RKO (cell line): ENCODE measurements around the gene KCNC2.

Experiments used
- DNase-seq: peaks from one replicate; pipeline ENCODE4 v3.0.0-alpha.2; 2016; ENCODE audit warnings: low spot score

Gene KCNC2

DNA sequence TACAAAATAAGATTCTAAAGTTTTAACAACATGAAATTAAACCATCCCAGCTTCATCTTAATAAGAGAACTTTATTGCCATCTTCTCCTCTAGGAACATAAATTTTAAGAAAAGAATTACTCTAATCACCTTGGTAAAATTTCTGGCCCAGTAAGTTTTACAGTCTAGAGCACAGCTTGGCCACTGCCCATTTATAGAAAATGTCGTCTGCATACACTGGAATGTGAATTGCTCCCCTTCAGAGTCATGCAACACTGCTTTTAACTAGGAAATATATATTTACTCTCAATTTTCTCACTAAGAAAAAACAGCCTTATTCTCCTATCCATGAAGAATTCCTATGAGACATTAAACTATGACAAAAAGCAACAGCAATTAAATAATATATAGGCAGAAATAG lies 48.2 kb downstream of the KCNC2 start:
- no peak for DNase-seq

DNA sequence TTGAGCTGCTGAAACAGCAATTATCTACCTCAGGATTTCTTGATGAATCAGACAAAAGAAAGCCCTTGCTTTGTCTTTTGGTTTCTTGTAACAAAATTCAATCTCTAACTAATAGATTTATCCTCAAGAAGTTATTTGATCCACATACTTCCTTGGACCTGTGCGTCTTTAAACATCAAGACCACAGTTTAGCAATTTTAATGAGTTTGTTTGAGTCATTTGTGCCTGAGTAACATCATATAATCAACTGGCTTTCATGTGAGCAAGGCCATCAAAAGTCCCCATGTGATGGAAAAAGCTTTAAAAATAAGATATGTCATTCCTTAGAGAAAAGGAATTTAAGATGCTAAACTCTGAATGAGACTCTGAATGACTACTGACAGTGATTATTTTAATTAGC lies 52.3 kb downstream of the KCNC2 start:
- DNase-seq: no peak

DNA sequence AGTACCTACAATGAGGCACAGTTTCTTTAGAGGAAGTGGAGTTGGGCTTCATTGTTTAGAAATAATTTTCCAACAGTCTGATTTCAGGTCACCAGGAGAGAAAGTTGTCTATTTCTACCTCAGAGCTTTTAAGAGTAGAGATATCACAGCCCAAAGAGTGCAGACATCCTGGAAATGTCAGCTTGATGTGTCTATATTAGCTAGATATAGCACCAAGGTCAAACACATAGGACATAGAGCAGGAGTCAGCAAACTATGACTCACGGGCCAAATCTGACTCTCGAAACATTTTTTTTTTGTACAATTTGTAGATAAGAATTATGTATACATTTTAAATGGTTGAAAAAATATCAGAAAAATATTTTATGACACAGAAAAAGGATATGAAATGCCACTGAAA lies 53.7 kb downstream of the KCNC2 start:
- DNase-seq: peak; percentile 8

DNA sequence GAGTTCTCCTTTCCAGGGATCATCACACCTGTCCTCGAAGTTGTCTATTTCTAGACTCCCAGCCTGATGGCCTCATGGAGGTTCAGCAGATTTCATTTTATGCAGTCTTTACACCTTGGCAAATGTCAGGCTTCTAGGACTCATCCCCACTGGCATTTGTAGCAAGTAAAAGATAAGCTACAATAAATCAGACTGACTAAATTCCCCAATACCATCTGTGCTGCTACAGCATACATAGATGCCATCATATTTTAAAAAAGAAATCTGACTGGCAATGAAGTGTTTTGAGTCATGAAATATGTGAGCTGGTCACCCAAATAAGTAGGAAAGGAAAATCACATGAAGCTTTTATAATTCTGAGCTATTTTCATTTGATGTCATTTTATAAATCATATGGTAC lies 55.3 kb downstream of the KCNC2 start:
- no peak for DNase-seq

DNA sequence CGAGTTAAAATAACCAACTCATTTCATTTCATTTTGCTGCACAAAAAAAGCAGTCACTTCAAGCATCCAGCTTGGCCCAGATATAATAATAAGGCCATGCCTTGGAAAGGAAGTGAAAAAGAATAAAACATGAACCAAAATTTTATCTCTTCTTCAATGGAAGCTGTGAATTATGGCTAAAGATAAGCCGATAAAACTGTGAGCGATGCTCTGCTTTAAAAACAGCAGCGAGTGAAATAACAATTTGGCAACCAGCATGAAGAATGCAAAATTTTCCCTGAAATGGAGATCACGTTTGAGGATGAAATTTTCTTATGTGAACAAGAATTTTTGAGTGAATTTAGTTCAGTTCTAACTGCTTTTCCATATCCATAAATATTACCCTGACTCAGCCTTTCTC lies 70.4 kb downstream of the KCNC2 start:
- no peak for DNase-seq

DNA sequence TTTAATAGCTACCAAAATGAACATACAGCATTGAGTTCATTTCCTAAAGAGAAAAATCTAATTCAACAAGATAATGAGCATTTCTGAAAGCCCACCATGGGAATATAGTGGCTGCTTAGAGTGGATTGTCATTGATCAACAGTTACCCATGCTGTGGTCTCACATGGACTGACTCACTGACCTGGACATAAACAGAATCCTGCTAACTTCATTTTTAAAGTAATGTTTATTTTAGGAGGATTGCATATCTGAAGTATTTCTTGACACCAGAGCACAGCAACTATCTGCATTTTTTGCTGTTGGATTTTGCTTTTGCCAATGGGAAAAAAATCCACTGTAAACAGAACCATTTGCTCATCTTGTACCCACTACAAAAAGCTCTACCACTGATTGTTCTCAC lies 71.7 kb downstream of the KCNC2 start:
- DNase-seq: no peak

DNA sequence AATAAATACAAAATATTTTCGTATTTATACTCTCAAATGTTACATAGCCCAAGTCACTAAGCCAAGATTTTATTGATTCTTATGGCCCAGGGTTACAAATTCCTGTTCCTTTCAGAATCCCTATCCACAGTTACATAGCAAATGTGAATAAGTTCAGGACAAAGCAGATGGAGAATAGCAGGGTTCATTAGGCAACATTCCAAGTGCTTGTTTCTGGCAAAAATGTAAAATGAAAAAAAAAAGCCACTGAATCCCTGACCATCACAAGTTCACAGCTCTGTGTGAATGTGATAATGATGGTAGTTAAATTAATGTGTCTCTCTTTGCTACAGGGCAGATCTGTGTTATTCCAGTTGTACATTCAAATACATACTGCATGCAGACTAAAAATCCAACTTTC lies 74.6 kb downstream of the KCNC2 start:
- DNase-seq: no peak

DNA sequence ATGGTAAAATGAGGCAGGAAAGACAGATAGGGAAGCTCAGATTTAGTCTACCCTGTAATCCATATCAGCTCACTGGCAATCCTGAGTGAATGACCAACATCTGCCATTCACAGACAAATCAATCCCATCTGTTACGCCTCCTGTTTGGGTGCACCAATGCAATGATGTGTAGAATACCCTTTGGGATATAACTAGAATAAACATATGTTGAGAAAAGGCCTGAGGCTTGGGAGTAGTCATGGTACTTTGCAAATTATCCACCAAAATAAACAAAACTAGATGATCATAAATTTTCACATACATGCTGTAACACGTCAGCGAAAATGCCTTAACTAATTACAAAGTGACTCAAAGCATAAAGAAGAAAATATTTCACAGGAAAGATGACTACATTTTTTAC lies 78.8 kb downstream of the KCNC2 start:
- no peak for DNase-seq

DNA sequence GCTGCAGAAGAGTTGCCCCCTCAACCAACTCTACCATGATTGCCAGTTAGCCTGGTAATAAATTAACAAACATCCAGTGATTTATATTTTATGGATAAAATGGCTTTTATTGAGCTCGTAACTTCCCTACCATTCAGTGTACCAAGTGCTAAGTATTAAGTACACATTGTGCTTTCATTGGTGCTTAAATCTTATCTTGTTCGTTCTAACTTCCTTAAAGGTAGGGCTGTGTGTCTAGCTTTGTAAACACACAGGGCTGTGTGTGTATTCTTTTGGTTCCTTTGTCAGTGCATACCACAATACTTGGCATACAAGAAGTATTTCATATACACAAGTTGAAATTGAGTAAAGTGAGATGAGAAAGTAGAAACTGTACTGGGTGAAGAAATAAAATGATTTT lies 80.4 kb downstream of the KCNC2 start:
- DNase-seq: no peak

DNA sequence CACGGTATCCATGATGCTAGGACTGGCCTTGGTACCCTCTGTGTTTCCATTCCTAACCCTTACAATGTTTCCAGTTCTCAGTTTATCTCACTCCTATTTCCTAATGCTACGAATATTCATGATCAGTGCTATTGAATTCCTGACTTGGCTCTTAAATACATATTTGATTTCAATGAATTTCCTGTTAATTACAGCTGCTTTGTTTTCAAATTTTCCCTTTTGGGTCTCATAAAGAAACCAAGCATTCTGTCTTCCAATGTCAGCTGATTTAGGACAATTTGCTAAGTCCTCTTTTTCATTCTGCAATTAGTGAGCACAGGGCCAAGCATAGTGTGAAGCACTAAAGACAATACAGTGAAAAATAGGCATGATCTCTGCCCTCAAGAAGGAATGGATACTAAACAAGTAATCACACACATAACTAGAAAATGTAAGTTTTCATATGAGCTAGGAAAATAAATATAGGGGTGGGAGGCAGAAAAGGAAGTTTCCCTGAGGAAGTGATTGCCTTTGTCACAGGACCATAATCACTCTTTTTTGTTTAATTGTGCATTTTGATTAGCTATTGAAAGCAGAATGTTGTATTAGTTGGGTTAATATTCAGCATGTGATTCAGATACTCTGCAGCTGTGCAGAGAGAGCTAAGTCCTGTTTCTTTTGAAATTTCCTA lies 88.5 kb downstream of the KCNC2 start:
- DNase-seq: no peak

DNA sequence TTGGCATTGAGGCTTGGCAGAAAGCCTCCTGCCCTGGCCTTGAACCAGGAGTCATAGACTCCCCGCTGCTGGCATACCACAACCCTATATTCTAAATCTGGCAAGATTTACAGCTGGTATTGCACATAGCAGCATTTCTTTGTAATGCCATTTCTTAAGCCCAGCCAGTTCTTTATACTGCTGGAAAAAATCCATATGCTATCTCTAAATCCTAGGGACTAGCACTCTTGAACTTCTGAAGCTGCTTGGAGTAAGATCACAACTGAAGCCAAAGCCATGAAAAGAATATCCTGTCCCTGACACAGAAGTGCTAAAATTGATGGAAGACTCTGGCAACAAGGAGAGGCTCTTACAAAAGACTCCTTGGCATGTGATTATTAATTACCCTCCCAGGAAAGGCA lies 89.3 kb downstream of the KCNC2 start:
- no peak for DNase-seq

DNA sequence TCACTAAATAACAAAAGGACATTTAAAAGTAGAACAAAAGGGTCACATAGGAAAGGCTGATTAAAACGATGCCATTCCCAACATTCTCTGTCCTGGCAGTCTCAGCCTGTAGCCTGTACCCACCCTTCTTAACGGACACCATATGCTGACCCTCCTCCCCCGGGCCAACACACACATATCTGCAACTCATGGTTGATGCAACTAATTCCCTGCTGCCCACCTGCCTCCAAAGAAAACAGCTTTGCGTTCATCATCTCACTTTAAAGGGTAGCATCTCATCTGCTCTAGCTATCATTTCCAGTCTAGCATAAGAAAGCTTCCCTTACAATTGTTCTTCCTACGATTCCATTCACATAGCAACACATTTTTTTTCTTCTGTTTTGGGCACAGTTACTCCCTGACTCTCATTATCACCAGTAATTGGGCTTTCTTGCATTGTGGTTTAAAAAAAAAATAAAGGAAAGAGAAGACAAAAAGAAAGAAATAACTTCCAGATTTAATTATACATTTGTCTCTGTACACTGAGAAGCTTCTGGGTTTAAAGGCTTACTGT lies 92.9 kb downstream of the KCNC2 start:
- no peak for DNase-seq

DNA sequence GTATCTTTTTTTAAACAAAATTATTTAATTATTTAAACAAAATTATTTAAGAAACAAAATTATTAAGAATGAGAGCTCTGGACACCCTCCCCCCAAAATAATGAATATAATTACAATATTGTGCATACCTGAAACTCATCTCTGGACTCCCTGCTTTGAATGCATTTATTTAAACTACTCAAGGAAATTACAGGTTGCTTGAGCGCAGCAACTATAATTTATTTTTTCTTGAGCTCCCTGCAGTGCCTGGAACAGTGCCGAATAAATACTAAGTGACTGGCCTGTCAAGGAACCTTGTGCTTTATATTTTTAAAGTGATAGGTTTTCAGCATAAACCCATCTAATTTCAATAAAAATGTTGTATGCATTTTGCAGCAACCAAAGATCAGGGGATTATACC lies 93.9 kb downstream of the KCNC2 start:
- no peak for DNase-seq

DNA sequence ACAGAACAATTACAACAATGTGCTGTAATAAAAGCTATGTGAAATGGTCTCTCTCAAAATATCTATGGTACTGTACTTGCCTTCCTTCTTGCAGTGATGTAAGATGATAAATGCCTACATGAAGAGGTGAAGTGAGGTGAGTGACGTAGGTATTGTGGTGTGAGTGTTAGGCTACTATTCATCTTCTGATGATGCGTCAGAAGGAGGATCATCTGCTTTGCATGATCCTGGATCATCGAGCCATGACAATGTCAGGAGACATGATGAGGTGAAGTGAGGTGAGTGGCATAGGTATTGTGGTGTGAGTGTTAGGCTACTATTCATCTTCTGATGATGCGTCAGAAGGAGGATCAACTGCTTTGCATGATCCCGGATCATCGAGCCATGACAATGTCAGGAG lies 105.8 kb downstream of the KCNC2 start:
- no peak for DNase-seq

DNA sequence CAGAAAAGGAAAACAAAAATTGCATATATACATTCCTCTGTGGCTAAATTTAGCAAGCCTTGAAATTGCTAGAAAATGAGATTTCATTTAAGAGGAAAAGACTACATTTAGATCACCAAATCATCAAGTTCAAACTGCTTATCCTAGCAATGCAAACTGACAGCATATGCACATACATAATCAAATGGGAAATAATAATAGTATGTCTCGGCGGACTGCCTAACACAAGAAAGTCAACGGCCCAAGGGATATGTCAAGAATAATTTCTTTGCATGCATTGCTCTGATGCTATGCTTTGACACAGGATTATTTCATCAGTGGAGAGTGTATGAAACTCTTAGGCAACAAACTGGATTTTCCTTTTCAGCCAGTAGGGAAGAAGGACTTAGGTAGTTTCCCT lies 107.9 kb downstream of the KCNC2 start:
- no peak for DNase-seq

DNA sequence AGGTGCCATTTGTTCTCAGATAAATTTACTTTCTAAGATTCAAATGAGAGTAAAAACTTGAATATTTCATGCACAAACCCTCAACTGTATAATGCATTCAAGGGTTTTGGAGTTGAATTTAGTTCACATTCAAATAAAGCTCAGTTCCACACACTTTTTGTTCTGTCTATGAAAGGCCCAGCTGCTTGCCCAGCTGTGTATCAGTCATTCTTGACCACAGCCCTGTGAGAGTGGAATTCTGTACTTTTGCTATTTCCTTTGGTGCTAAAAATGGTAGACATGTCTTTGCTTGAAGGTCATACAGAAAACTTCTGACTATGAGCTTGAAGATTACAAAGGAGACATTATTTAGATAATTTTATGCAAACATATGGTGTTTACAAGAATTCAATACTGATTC lies 110.4 kb downstream of the KCNC2 start:
- no peak for DNase-seq

DNA sequence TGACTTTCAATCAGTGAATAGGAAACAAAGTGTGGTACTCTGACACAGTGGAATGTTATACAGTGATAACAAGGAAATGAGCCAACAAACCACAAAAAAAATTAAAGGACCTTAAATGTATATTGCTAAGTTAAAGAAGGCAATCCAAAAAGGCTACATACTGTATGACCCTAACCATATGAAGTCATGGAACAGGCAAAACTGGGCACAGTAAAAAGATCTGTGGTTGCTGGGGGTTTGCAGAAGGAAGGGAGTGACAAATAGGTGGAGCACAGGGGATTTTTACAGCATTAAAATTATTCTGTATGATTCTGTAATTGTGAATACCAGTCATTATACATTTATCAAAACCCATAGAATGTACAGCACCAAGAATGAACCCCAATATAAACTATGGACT lies 112.6 kb downstream of the KCNC2 start:
- no peak for DNase-seq

DNA sequence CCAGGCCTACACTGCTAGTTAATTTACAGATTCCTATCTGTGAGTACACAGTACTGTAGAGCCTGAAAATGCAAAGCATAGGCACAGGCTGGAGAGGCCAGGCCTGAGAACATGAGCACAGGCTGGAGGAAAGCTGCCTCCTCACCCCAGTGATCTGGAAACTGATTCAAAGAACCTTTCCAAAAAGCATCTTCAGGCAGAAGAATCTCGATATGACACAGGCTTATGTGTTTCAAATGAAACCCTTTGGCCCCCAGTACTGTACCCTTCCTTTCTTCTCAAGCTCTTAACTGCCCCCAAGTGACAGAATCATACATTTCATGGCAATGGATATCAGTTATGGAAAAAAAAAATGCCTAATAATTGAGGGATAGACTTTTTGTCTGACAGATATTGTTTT lies 122.0 kb downstream of the KCNC2 start:
- peak; percentile 10 for DNase-seq

DNA sequence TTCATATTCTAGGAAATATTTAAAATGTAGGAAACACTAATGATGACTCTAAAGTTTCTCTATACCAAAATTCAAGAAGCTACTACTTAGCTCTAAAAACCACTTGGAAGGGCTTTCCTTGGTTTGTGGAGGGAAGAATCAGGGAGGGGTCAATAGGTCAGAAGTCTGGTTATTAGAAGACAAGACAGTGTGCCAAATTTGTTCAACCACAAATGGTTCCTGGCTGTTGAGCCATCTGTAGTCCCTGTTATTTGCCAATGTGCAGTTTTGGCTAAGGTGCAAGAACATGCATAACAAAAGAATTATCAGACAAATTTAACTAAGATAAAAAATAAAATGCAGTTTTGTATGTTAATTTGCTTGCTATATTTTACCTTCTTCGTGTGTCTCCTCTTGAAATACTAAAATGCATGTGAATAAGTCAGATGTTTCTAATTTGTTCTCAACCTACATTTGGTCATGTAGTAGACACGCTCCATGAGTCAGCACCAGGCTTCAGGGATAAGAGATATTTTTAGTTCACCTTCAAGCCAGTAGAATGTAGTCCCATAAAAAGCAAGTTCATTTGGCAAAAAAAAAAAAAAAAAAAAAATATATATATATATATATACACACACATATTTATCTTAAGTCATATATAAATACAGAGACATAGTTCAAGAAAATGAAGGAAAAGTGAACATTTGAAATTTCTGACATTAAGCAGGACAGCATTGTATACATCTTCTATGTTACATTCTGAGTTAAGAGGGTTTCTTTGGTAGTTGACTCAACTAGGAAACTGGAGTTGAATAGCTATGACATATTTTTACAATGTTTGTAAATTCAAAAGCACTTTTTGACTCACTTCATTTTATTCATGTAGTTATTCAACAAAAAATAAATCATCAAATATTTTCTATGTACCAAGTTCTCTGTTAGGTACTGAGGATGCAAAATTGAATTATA lies 123.3 kb downstream of the KCNC2 start:
- peak; percentile 7 for DNase-seq

DNA sequence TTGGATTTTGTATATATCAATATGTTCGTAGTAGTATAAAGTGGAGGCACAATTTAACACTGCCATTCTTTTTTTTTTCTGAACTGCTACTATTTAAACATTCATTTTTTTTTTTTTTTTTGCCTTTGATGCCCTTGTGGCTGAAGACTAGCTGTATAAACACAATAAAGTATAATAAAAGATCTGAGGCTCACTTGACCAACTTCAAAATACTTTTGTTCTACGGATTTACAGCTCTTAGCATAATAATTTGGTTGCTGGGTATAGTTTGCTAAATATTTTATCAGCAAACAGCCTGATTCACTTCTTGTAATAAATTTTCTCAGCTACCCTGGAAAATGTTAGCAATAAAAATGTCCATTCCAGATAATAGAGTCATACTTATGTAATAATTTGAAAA lies 128.3 kb downstream of the KCNC2 start:
- no peak for DNase-seq

DNA sequence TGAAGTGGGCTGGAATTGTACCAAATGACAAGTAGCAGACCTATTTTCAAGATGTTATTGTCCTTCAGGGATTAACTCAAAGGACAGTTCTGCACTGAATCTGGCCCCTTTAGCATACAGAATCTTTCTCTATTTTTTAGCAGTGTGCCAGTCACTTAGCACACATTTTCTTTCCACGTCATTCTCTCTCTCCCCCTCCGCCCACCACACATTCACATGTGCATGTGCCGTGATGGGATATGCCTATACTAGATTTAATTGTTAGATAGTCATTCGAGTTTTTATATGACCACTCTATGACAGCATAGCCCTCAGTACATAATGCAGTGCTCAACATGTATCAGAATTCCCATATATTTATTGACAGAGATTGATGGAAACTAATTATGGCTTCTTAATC lies 129.1 kb downstream of the KCNC2 start:
- no peak for DNase-seq

DNA sequence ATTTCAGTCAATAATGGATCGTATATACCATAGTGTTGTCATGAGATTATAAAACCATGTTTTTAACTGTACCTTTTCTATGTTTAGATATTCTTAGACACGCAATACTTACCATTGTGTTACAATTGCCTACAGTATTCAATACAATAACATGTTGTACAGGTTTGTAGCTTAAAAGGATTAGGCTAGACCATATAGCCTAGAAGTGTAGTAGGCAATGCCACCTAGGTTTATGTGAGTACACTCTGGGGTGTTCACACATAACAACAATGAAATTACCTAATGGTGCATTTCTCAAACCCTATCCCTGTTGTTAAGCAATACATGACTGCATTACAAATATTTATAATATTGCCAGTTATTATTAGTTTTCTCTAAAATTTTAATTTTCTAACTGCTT lies 144.2 kb downstream of the KCNC2 start:
- DNase-seq: no peak

DNA sequence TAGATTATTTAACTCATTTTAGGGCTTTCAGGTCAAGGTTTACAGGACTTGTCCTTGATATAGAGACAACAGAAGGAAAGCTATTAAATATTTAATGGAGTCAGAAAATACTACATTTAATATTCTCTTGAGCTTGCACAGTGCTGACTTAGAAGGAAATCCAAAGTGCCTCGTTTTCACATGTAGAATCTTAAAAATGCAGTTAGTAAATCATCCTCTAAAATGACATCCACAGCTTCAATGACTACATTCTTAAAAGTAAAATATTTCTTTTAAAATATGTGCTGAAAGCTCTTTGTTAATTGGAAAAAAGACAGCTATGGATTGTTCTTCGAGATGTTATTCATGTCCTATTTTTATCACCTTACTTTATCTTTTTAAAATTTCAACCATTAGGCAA lies 146.9 kb downstream of the KCNC2 start:
- no peak for DNase-seq
